Measurements from ENCODE around the gene GOLGA7B.

The GOLGA7B gene

GRCh38 chr10:97849687-97850402, at the start of gene GOLGA7B:
Gene GOLGA7B, plus strand, starts transcription at chr10:97849843. Its CDS starts 461 bp downstream, at chr10:97850304.
- no peak for DNase-seq (ENCODE audit: low read depth, low spot score)
- H3K4me3 ChIP-seq (ENCODE audit: insufficient read length, low read depth): peak within 1 kb of the TSS; percentile 11
- no peaks in the 10 kb centered on the region for H3K4me1 ChIP-seq (ENCODE audit: insufficient read depth, insufficient read length)
- no peak within 1 kb of the TSS for H3K9ac ChIP-seq (ENCODE audit: insufficient read length, low read depth)
- no peaks in the 10 kb centered on the region for H3K36me3 ChIP-seq (ENCODE audit: insufficient read depth, insufficient read length, low read length)
- H3K27me3 ChIP-seq (ENCODE audit: insufficient read depth, insufficient read length): peaks cover 70% of the 10 kb centered on the region
- H3K9me3 ChIP-seq (ENCODE audit: insufficient read depth, low read length): no peaks in the 10 kb centered on the region
- TF ChIP-seq YY1 (IDR thresholded peaks at IDR 0.05; ENCODE audit: insufficient read depth, insufficient read length): no peak
- TF ChIP-seq ZNF274 (IDR thresholded peaks at IDR 0.05; ENCODE audit: low read depth, low read length): no peak
- no peak for TF ChIP-seq SUZ12 (IDR thresholded peaks at IDR 0.05; ENCODE audit: extremely low read depth, insufficient read depth, insufficient read length)

GRCh38 chr10:97800474-97800873, 49.2 kb upstream of the GOLGA7B start:
- no peak overlapping the region for H3K4me3 ChIP-seq (ENCODE audit: insufficient read length, low read depth)
- H3K9me3 ChIP-seq (ENCODE audit: insufficient read depth, low read length): peaks cover 19% of the 10 kb centered on the region; the same call in 1 of the 2 replicates
- H3K9ac ChIP-seq (ENCODE audit: insufficient read length, low read depth): no peak overlapping the region
- no peaks in the 10 kb centered on the region for H3K27me3 ChIP-seq (ENCODE audit: insufficient read depth, insufficient read length)
- DNase-seq (ENCODE audit: low read depth, low spot score): no peak
- no peaks in the 10 kb centered on the region for H3K4me1 ChIP-seq (ENCODE audit: insufficient read depth, insufficient read length)
- H3K36me3 ChIP-seq (ENCODE audit: insufficient read depth, insufficient read length, low read length): no peaks in the 10 kb centered on the region
- no peak for TF ChIP-seq SUZ12 (IDR thresholded peaks at IDR 0.05; ENCODE audit: extremely low read depth, insufficient read depth, insufficient read length)
- no peak for TF ChIP-seq ZNF274 (IDR thresholded peaks at IDR 0.05; ENCODE audit: low read depth, low read length)
- no peak for TF ChIP-seq YY1 (IDR thresholded peaks at IDR 0.05; ENCODE audit: insufficient read depth, insufficient read length)

- Histone ChIP-seq H3K9ac (ENCODE audit: insufficient read length, low read depth) (no peak overlapping the region), H3K27me3 (ENCODE audit: insufficient read depth, insufficient read length) (no peaks in the 10 kb centered on the region), H3K9me3 (ENCODE audit: insufficient read depth, low read length) (peaks cover 19% of the 10 kb centered on the region; the same call in 1 of the 2 replicates), H3K4me3 (ENCODE audit: insufficient read length, low read depth) (no peak overlapping the region), H3K36me3 (ENCODE audit: insufficient read depth, insufficient read length, low read length) (no peaks in the 10 kb centered on the region), H3K4me1 (ENCODE audit: insufficient read depth, insufficient read length) (no peaks in the 10 kb centered on the region)
- DNase-seq (ENCODE audit: low read depth, low spot score): no peak
- TF ChIP-seq ZNF274 (IDR thresholded peaks at IDR 0.05; ENCODE audit: low read depth, low read length) (no peak), YY1 (IDR thresholded peaks at IDR 0.05; ENCODE audit: insufficient read depth, insufficient read length) (no peak), SUZ12 (IDR thresholded peaks at IDR 0.05; ENCODE audit: extremely low read depth, insufficient read depth, insufficient read length) (no peak)
Measured at GRCh38 chr10:97801422-97801821, 48.2 kb upstream of the GOLGA7B start.

GRCh38 chr10:97805096-97805884, 44.4 kb upstream of the GOLGA7B start:
- Histone ChIP-seq H3K4me3 (ENCODE audit: insufficient read length, low read depth) (no peak overlapping the region), H3K4me1 (ENCODE audit: insufficient read depth, insufficient read length) (no peaks in the 10 kb centered on the region), H3K36me3 (ENCODE audit: insufficient read depth, insufficient read length, low read length) (no peaks in the 10 kb centered on the region), H3K9me3 (ENCODE audit: insufficient read depth, low read length) (no peaks in the 10 kb centered on the region), H3K9ac (ENCODE audit: insufficient read length, low read depth) (no peak overlapping the region), H3K27me3 (ENCODE audit: insufficient read depth, insufficient read length) (no peaks in the 10 kb centered on the region)
- no peak for DNase-seq (ENCODE audit: low read depth, low spot score)
- TF ChIP-seq SUZ12 (IDR thresholded peaks at IDR 0.05; ENCODE audit: extremely low read depth, insufficient read depth, insufficient read length) (no peak), ZNF274 (IDR thresholded peaks at IDR 0.05; ENCODE audit: low read depth, low read length) (no peak), YY1 (IDR thresholded peaks at IDR 0.05; ENCODE audit: insufficient read depth, insufficient read length) (no peak)

GRCh38 chr10:97805949-97806348, 43.7 kb upstream of the GOLGA7B start:
- no peaks in the 10 kb centered on the region for H3K27me3 ChIP-seq (ENCODE audit: insufficient read depth, insufficient read length)
- no peak for TF ChIP-seq SUZ12 (IDR thresholded peaks at IDR 0.05; ENCODE audit: extremely low read depth, insufficient read depth, insufficient read length)
- TF ChIP-seq YY1 (IDR thresholded peaks at IDR 0.05; ENCODE audit: insufficient read depth, insufficient read length): no peak
- TF ChIP-seq ZNF274 (IDR thresholded peaks at IDR 0.05; ENCODE audit: low read depth, low read length): no peak
- no peak overlapping the region for H3K9ac ChIP-seq (ENCODE audit: insufficient read length, low read depth)
- no peaks in the 10 kb centered on the region for H3K4me1 ChIP-seq (ENCODE audit: insufficient read depth, insufficient read length)
- no peak for DNase-seq (ENCODE audit: low read depth, low spot score)
- H3K9me3 ChIP-seq (ENCODE audit: insufficient read depth, low read length): no peaks in the 10 kb centered on the region
- H3K36me3 ChIP-seq (ENCODE audit: insufficient read depth, insufficient read length, low read length): no peaks in the 10 kb centered on the region
- H3K4me3 ChIP-seq (ENCODE audit: insufficient read length, low read depth): no peak overlapping the region

GRCh38 chr10:97810446-97810845, 39.2 kb upstream of the GOLGA7B start:
- TF ChIP-seq SUZ12 (IDR thresholded peaks at IDR 0.05; ENCODE audit: extremely low read depth, insufficient read depth, insufficient read length): no peak
- TF ChIP-seq YY1 (IDR thresholded peaks at IDR 0.05; ENCODE audit: insufficient read depth, insufficient read length): no peak
- no peak for TF ChIP-seq ZNF274 (IDR thresholded peaks at IDR 0.05; ENCODE audit: low read depth, low read length)
- H3K36me3 ChIP-seq (ENCODE audit: insufficient read depth, insufficient read length, low read length): no peaks in the 10 kb centered on the region
- H3K9ac ChIP-seq (ENCODE audit: insufficient read length, low read depth): no peak overlapping the region
- H3K4me3 ChIP-seq (ENCODE audit: insufficient read length, low read depth): no peak overlapping the region
- peaks cover 2% of the 10 kb centered on the region for H3K4me1 ChIP-seq (ENCODE audit: insufficient read depth, insufficient read length)
- no peaks in the 10 kb centered on the region for H3K27me3 ChIP-seq (ENCODE audit: insufficient read depth, insufficient read length)
- no peak for DNase-seq (ENCODE audit: low read depth, low spot score)
- H3K9me3 ChIP-seq (ENCODE audit: insufficient read depth, low read length): no peaks in the 10 kb centered on the region

GRCh38 chr10:97811958-97812357, 37.7 kb upstream of the GOLGA7B start:
- no peak for DNase-seq (ENCODE audit: low read depth, low spot score)
- H3K4me3 ChIP-seq (ENCODE audit: insufficient read length, low read depth): no peak overlapping the region
- no peaks in the 10 kb centered on the region for H3K27me3 ChIP-seq (ENCODE audit: insufficient read depth, insufficient read length)
- peaks cover 2% of the 10 kb centered on the region for H3K4me1 ChIP-seq (ENCODE audit: insufficient read depth, insufficient read length)
- no peak overlapping the region for H3K9ac ChIP-seq (ENCODE audit: insufficient read length, low read depth)
- H3K9me3 ChIP-seq (ENCODE audit: insufficient read depth, low read length): no peaks in the 10 kb centered on the region
- TF ChIP-seq ZNF274 (IDR thresholded peaks at IDR 0.05; ENCODE audit: low read depth, low read length): no peak
- no peak for TF ChIP-seq SUZ12 (IDR thresholded peaks at IDR 0.05; ENCODE audit: extremely low read depth, insufficient read depth, insufficient read length)
- TF ChIP-seq YY1 (IDR thresholded peaks at IDR 0.05; ENCODE audit: insufficient read depth, insufficient read length): no peak
- H3K36me3 ChIP-seq (ENCODE audit: insufficient read depth, insufficient read length, low read length): no peaks in the 10 kb centered on the region

Data from NT2/D1 (cell line).